ENCODE measurements around the gene IFNA6. TPM values are rescaled to one million over a fixed set of nuclear protein-coding genes. Genes with fewer than 3 reads are reported as not detected.

IFNA6 gene
- total and polyA plus RNA-seq, 2 of the 8 experiments (the other 6 are each of a cell fraction or from before 2014, with no cell fraction given), result not detected

- TF ChIP-seq KDM4A (IDR thresholded peaks at IDR 0.05; ENCODE audit: low read depth, low read length, severe bottlenecking) (peak; percentile 54), SAP30 (IDR thresholded peaks at IDR 0.05; ENCODE audit: insufficient read depth, insufficient replicate concordance, low read length) (peak; percentile 43), POLR2A (IDR thresholded peaks at IDR 0.05; ENCODE audit: control extremely low read depth in 1 of 2, low read depth in 2 of 2, low read length in 2 of 2) (peak in 1 of 2 experiments; percentile 79; a peak in 2 of 3 replicates), SIN3A (conservative IDR thresholded peaks at IDR 0.05 in 1 of 2, IDR thresholded peaks at IDR 0.05 in 1 of 2; ENCODE audit: low read depth in 1 of 2, low read length in 2 of 2) (0 out of 4 replicates have a peak, but pooled peaks of 1 of the 2 experiments have one; percentile 24), RAD21 (IDR thresholded peaks at IDR 0.05 in 1 of 2, conservative IDR thresholded peaks at IDR 0.05 in 1 of 2; ENCODE audit: low read depth in 2 of 2, low read length in 2 of 2) (no peak), RFX5 (IDR thresholded peaks at IDR 0.05; ENCODE audit: borderline replicate concordance, low read depth, low read length) (no peak)
- TF ChIP-seq, protein P1, sequence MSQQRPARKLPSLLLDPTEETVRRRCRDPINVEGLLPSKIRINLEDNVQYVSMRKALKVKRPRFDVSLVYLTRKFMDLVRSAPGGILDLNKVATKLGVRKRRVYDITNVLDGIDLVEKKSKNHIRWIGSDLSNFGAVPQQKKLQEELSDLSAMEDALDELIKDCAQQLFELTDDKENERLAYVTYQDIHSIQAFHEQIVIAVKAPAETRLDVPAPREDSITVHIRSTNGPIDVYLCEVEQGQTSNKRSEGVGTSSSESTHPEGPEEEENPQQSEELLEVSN (IDR thresholded peaks at IDR 0.05), result 0 out of 2 replicates have a peak, but pooled peaks have one; percentile 32
These were observed 15.7 kb downstream of the IFNA6 start, which contains the start of gene KLHL9 (continued) for GRCh38 chr9:21334701-21335632.

Measured in H1 (cell line).